Neuronal stem cell (in vitro differentiated cells): ENCODE data around the gene PDLIM7.

Source experiments
- DNase-seq: peaks from one replicate; pipeline ENCODE4 v3.0.0-alpha.2; 2013; ENCODE audit warnings: low spot score
- H2AFZ ChIP-seq: one replicate; pipeline ENCODE4 v1.6.1; 2013; ENCODE audit warnings: mild to moderate bottlenecking, low read length, inconsistent platforms
- H2AK5ac ChIP-seq: 2 replicates; pipeline ENCODE4 v1.6.1; 2013; ENCODE audit warnings: low read depth, mild to moderate bottlenecking, inconsistent platforms, low read length, moderate library complexity, mixed read lengths
- H2BK120ac ChIP-seq: 2 replicates; pipeline ENCODE4 v1.6.1; 2013; ENCODE audit warnings: low read depth, mild to moderate bottlenecking, inconsistent platforms, low read length, moderate library complexity, mixed read lengths
- H2BK12ac ChIP-seq: one replicate; pipeline ENCODE4 v1.6.1; 2013; ENCODE audit warnings: low read length, inconsistent platforms
- H2BK15ac ChIP-seq: 2 replicates; pipeline ENCODE4 v1.6.1; 2013; ENCODE audit warnings: mild to moderate bottlenecking, low read length, inconsistent platforms, mixed read lengths
- H2BK5ac ChIP-seq: one replicate; pipeline ENCODE4 v1.6.1; 2013; ENCODE audit warnings: inconsistent platforms, mild to moderate bottlenecking, low read length, moderate library complexity
- H3K14ac ChIP-seq: one replicate; pipeline ENCODE4 v1.6.1; 2013; ENCODE audit warnings: low read length, inconsistent platforms
- H3K18ac ChIP-seq: 2 replicates; pipeline ENCODE4 v1.6.1; 2013; ENCODE audit warnings: low read length, inconsistent platforms
- H3K23ac ChIP-seq: 2 replicates; pipeline ENCODE4 v1.6.1; 2013; ENCODE audit warnings: low read depth, mild to moderate bottlenecking, mixed read lengths, low read length, inconsistent platforms; ENCODE audit not compliant: poor library complexity
- H3K27ac ChIP-seq: replicated peaks from 3 replicates; pipeline ENCODE4 v1.5.1; 2013; ENCODE audit warnings: low read length, inconsistent platforms
- H3K27me3 ChIP-seq, 3 experiments: 2 replicates each; pipeline ENCODE4 v1.6.1; 2013; ENCODE audit warnings: low read length in 3 of 3, mild to moderate bottlenecking in 2 of 3, inconsistent platforms in 1 of 3, low read depth in 1 of 3, mixed read lengths in 1 of 3, moderate library complexity in 1 of 3; ENCODE audit not compliant: control insufficient read depth in 3 of 3, insufficient read depth in 3 of 3
- H3K36me3 ChIP-seq, 2 donors: replicated peaks in 1 of 2; 2 replicates each; pipeline ENCODE4 v1.6.1; 2013; ENCODE audit warnings: low read length in 2 of 2; ENCODE audit not compliant: control insufficient read depth in 2 of 2, insufficient read depth in 2 of 2
- H3K4ac ChIP-seq: 2 replicates; pipeline ENCODE4 v1.6.1; 2013; ENCODE audit warnings: inconsistent platforms, mild to moderate bottlenecking, low read length, moderate library complexity
- H3K4me1 ChIP-seq, 2 donors: 1 replicate in 1 of 2; 2 replicates in 1 of 2; pipeline ENCODE4 v1.6.1; 2013; ENCODE audit warnings: low read length in 2 of 2, low read depth in 1 of 2; ENCODE audit not compliant: control insufficient read depth in 2 of 2, insufficient read depth in 1 of 2
- H3K4me2 ChIP-seq: one replicate; pipeline ENCODE4 v1.6.1; 2013; ENCODE audit warnings: mild to moderate bottlenecking, low read length, inconsistent platforms; ENCODE audit not compliant: insufficient read depth, poor library complexity, severe bottlenecking
- H3K4me3 ChIP-seq, 2 donors: 2 replicates each; pipeline ENCODE4 v1.5.1; 2013; ENCODE audit warnings: low read length in 2 of 2, mild to moderate bottlenecking in 2 of 2, inconsistent platforms in 1 of 2, moderate library complexity in 1 of 2
- H3K79me1 ChIP-seq: one replicate; pipeline ENCODE4 v1.6.1; 2013; ENCODE audit warnings: low read depth, mild to moderate bottlenecking, inconsistent platforms, low read length, moderate library complexity
- H3K9ac ChIP-seq: one replicate; pipeline ENCODE4 v1.6.1; 2013; ENCODE audit warnings: mild to moderate bottlenecking, low read depth, low read length, inconsistent platforms; ENCODE audit not compliant: poor library complexity
- H3K9me3 ChIP-seq, 2 donors: replicated peaks in 1 of 2; 2 replicates each; pipeline versions ENCODE3 to v1.6.1; 2013; ENCODE audit warnings: low read length in 2 of 2, mild to moderate bottlenecking in 2 of 2, inconsistent platforms in 1 of 2, low read depth in 1 of 2, mixed read lengths in 1 of 2, moderate library complexity in 1 of 2; ENCODE audit not compliant: control insufficient read depth in 2 of 2, insufficient read depth in 1 of 2
- H4K8ac ChIP-seq: one replicate; pipeline ENCODE4 v1.6.1; 2013; ENCODE audit warnings: low read depth, mild to moderate bottlenecking, inconsistent platforms, low read length, moderate library complexity
- H4K91ac ChIP-seq: one replicate; pipeline ENCODE4 v1.6.1; 2013; ENCODE audit warnings: low read length, low read depth, mild to moderate bottlenecking, inconsistent platforms; ENCODE audit not compliant: poor library complexity
- WGBS, 2 donors: extraction: QIAGEN DNeasy Blood & Tissue Kit; methylation state at CpG; one replicate each; pipeline ENCODE4 v1.1.7; 2013; ENCODE audit warnings: missing lambda C conversion rate in 2 of 2, mixed read lengths in 1 of 2; ENCODE audit not compliant: insufficient read length in 2 of 2, insufficient replicate concordance in 1 of 2; ENCODE audit errors: extremely low coverage in 2 of 2; 5-methylcytosine and 5-hydroxymethylcytosine counted together

PDLIM7 gene

DNA sequence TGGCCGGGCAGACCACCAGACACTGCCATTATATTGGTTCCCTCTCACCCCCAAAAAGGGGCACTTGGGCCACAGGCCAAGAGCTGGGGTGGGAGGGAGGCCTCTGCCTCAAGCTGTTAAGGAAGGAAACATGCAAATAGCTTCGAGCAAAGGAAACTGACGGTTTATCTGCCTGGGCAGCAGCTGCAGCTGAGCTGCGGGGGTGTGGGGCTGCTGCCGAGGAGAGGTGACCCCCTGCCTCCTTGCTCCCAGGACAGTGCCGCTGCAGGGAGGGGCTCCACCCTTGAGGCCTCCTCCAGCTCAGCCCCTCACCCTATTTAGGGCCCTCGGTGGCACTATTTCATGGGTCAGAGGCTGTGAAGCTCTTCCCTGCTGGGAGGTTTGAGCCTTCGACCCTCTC, 11.4 kb upstream of the PDLIM7 start:
- Histone ChIP-seq H4K91ac (no peak overlapping the region), H2BK15ac (no peak overlapping the region), H2BK5ac (peak overlapping the region; percentile 75), H3K18ac (no peak overlapping the region), H3K9me3 (no peaks in the 10 kb centered on the region), H3K4me2 (no peak overlapping the region), H3K9ac (peak overlapping the region; percentile 72), H3K27me3 (no peaks in the 10 kb centered on the region), H4K8ac (no peak overlapping the region), H3K4me3 (no peak overlapping the region), H2AK5ac (peak overlapping the region; percentile 37), H2BK120ac (no peak overlapping the region), H2AFZ (no peak overlapping the region), H3K14ac (peak overlapping the region; percentile 56), H3K79me1 (peaks cover 15% of the 10 kb centered on the region), H2BK12ac (peak overlapping the region; percentile 97), H3K4ac (no peak overlapping the region), H3K23ac (no peak overlapping the region), H3K36me3 (peaks cover 32 to 40% of the 10 kb centered on the region in 2 donors), H3K4me1 (peaks cover 2 to 12% of the 10 kb centered on the region in 2 donors), H3K27ac (no peak overlapping the region)
- no peak for DNase-seq
- WGBS, 2 donors, result no CpG with 5 or more reads among the region's 8 CpGs

DNA sequence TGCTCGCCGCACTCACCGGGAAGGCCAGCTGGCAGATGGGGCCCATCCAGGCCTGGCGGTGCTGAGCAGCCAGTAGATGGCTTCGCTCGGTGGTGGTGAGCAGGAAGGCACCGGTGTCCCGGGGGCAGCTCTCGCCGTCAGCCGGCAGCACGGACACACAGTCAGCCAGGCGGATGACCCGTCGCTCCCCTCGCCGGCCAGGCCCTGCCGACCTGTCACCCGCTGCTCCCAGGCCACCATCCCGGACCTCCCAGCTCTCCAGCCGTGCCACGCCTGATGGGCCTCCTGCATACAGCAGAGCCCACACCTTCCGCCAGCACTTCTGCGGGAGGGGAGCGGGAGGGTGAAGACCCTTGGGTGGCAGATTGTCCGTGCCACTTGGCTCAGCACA, 10.8 kb upstream of the PDLIM7 start:
- H3K23ac ChIP-seq, result peak overlapping the region; percentile 55
- no peak overlapping the region for H2BK15ac ChIP-seq
- DNase-seq, result no peak
- no peak overlapping the region for H3K27ac ChIP-seq
- H3K9me3 ChIP-seq, result no peaks in the 10 kb centered on the region
- no peak overlapping the region for H3K4me3 ChIP-seq
- no CpG with 5 or more reads among the region's 26 CpGs for WGBS, 2 donors
- H3K79me1 ChIP-seq, result peaks cover 15% of the 10 kb centered on the region
- no peak overlapping the region for H4K91ac ChIP-seq
- peak overlapping the region; percentile 41 for H2BK12ac ChIP-seq
- H3K18ac ChIP-seq, result no peak overlapping the region
- no peak overlapping the region for H2BK120ac ChIP-seq
- no peak overlapping the region for H2AK5ac ChIP-seq
- no peak overlapping the region for H3K14ac ChIP-seq
- H3K4me1 ChIP-seq, result peaks cover 2 to 16% of the 10 kb centered on the region in 2 donors
- no peaks in the 10 kb centered on the region for H3K27me3 ChIP-seq
- H3K4ac ChIP-seq, result peak overlapping the region; percentile 5
- H3K4me2 ChIP-seq, result no peak overlapping the region
- H3K36me3 ChIP-seq, result peaks cover 27 to 34% of the 10 kb centered on the region in 2 donors
- no peak overlapping the region for H4K8ac ChIP-seq
- peak overlapping the region; percentile 60 for H3K9ac ChIP-seq
- no peak overlapping the region for H2AFZ ChIP-seq
- H2BK5ac ChIP-seq, result no peak overlapping the region

DNA sequence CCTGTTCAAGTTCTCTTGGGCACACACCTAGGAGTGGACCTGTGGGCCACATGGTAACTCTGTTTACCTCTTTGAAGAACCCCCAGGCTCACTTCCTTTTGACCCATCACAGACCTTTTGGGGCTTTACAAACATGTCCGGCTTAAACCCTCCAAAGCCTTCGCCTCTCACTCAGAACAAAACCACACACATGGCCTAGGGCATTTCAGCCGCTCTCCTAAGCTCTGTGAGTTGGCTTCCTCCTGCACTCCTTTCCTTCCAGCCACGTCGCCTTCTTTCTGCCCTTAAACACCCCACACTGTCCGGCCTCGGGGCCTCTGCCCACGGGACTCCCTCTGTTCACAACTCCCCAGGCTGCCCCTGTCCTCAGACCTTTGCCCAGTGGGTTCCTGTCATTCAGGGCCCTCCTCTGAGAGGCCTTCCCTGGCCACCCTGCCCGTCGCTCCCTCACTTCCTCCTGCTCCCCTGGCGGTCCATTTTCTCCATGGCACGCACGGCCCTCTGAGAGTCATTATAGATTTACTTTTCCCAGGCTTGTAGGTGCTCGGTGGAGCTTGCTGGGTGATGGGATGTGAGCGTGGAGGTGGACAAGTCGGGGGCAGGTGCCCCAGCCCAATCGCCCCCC, 10.3 kb upstream of the PDLIM7 start:
- peak overlapping the region; percentile 55 for H3K23ac ChIP-seq
- no peak overlapping the region for H3K27ac ChIP-seq
- H3K4ac ChIP-seq, result no peak overlapping the region
- no peak overlapping the region for H2AK5ac ChIP-seq
- no peak overlapping the region for H3K4me3 ChIP-seq
- H2BK5ac ChIP-seq, result no peak overlapping the region
- H3K18ac ChIP-seq, result no peak overlapping the region
- peak overlapping the region; percentile 60 for H3K9ac ChIP-seq
- no peak for DNase-seq
- H3K14ac ChIP-seq, result no peak overlapping the region
- no peaks in the 10 kb centered on the region for H3K27me3 ChIP-seq
- no peak overlapping the region for H2BK15ac ChIP-seq
- H2BK120ac ChIP-seq, result no peak overlapping the region
- no peak overlapping the region for H4K8ac ChIP-seq
- H3K4me1 ChIP-seq, result peaks cover 4 to 21% of the 10 kb centered on the region in 2 donors
- H4K91ac ChIP-seq, result no peak overlapping the region
- no peak overlapping the region for H2BK12ac ChIP-seq
- H3K36me3 ChIP-seq, result peaks cover 23 to 29% of the 10 kb centered on the region in 2 donors
- H2AFZ ChIP-seq, result no peak overlapping the region
- H3K4me2 ChIP-seq, result no peak overlapping the region
- no peaks in the 10 kb centered on the region for H3K9me3 ChIP-seq
- peaks cover 14% of the 10 kb centered on the region for H3K79me1 ChIP-seq
- WGBS, 2 donors, result no CpG with 5 or more reads among the region's 17 CpGs

DNA sequence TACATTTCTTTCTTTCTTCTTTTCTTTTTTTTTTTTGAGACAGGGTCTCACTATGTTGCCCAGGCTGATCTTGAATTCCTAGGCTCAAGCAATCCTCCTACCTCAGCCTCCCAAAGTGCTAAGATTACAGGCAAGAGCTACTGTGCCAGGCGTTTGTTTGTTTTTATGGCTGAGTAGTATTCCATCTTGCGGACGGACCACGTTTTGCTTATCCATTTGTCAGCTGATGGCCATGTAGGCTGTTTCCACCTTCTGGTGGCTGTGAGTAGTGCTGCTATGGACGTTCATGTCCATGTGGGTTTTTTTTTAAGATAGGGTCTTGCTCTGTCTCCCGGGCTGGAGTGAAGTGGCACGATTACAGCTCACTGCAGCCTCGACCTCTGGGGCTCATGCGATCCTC, 9.8 kb upstream of the PDLIM7 start:
- Histone ChIP-seq H2BK15ac (no peak overlapping the region), H3K4me3 (no peak overlapping the region), H3K36me3 (peaks cover 19 to 24% of the 10 kb centered on the region in 2 donors), H3K9ac (no peak overlapping the region), H4K91ac (no peak overlapping the region), H2AK5ac (no peak overlapping the region), H3K23ac (no peak overlapping the region), H3K4me2 (no peak overlapping the region), H3K4ac (no peak overlapping the region), H3K4me1 (peaks cover 7 to 26% of the 10 kb centered on the region in 2 donors), H2BK5ac (no peak overlapping the region), H4K8ac (no peak overlapping the region), H3K9me3 (no peaks in the 10 kb centered on the region), H3K18ac (no peak overlapping the region), H3K79me1 (peaks cover 12% of the 10 kb centered on the region), H3K14ac (no peak overlapping the region), H2BK12ac (no peak overlapping the region), H3K27ac (no peak overlapping the region), H3K27me3 (no peaks in the 10 kb centered on the region), H2BK120ac (no peak overlapping the region), H2AFZ (no peak overlapping the region)
- no peak for DNase-seq
- no CpG with 5 or more reads among the region's 9 CpGs for WGBS, 2 donors
